A549 treated with ZK216348 at 1 μM for 4 hours (cell line): Measurements from ENCODE around the gene IRX2. TPM values are rescaled to one million over a fixed set of nuclear protein-coding genes. Genes with fewer than 3 reads are reported as not detected.

Source experiments
- total RNA-seq: library from RNA; stranded (reverse); fragments of 200-300 nt; extraction: Qiagen RNA extraction; gene quantifications from 5 replicates; pipeline ENCODE4 v1.2.3, GENCODE V29; 2022; ENCODE audit warnings: low read depth

Gene IRX2
- 1.1 to 2.1 TPM (median 1.8 TPM) in 5 replicates for total RNA-seq

DNA sequence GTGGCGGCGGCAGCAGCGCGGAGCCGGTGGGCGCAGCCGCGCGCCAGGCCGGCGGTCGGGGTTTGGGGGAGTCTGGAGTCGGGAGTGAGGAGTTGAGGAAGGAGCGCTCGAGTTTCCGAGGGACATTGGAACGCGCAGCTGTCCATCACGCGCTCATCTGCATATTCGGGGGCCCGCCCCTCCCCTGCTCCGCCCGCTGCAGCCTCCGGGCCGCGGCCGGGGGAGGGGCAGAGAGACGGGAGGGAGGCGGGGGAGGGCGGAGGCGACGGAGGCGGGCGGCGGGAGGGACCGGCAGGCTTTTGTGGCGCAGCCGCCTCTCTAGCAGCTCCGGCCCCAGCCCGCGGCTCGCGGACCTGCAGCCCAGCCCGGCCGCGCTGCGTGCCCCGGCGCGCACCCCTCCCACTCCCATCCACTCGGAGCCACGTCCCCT, at the start of gene IRX2:
TSS of gene IRX2 (minus strand) at position 86 of the 430 bp plus-strand sequence. CDS start 264 bp downstream, outside the sequence.

